ENCODE measurements around the gene NR1H4.
A peak's percentile ranks its signal among the peaks of the same experiment; 100 is the strongest.

Gene NR1H4

DNA sequence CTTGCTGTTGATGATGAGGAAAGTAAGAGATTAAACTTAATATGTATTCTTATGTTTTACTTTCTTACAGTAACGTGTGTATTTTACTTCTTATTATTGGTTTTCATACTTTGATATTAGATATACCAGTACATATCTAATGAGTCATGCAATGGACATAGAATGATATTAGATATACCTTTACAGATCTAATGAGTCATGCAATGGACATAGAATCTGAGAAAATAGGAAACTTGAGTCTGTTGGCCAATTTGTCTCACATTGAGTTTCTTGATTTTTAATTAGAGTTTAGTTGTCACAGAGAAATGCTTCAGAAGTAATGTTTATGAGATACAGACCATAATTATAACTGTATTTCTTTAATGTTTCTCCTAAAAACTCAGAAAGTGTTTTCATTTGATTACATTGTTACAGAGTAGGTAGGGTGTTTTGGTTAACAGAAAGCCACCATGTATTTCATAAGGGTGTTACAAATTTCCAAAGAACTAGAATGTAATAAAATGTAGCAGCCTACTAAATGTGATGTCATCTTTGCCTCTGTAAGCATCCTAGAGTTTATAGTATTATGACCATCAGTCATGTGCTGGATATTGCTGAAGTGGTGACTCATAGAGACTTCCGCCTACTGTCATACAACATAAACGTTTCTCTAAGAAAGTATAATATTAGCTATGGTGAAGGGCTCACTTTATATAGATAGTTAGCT is 102.8 kb downstream of the NR1H4 start (continued):
- TF ChIP-seq ZNF792 (tag by site-specific recombination; IDR thresholded peaks at IDR 0.05) (no peak), KLF16 (tag by site-specific recombination; IDR thresholded peaks at IDR 0.05) (no peak), ZNF626 (tag by site-specific recombination; IDR thresholded peaks at IDR 0.05) (no peak), ZNF133 (tag by site-specific recombination; IDR thresholded peaks at IDR 0.05) (no peak), SP7 (tag by site-specific recombination; IDR thresholded peaks at IDR 0.05) (peak; percentile 94), ZFP3 (tag by site-specific recombination; IDR thresholded peaks at IDR 0.05; ENCODE audit: low read depth) (no peak), ZNF350 (tag by site-specific recombination; IDR thresholded peaks at IDR 0.05) (no peak), PRDM1 (tag by site-specific recombination; IDR thresholded peaks at IDR 0.05) (no peak), GFI1B (tag by site-specific recombination; IDR thresholded peaks at IDR 0.05) (no peak), BCL11B (tag by site-specific recombination; IDR thresholded peaks at IDR 0.05; ENCODE audit: low read depth) (no peak), ZNF654 (tag by site-specific recombination; IDR thresholded peaks at IDR 0.05; ENCODE audit: low read depth) (no peak), ZNF175 (tag by site-specific recombination; IDR thresholded peaks at IDR 0.05) (no peak), ZNF19 (tag by site-specific recombination; IDR thresholded peaks at IDR 0.05; ENCODE audit: low read depth) (no peak), ZNF292 (tag by site-specific recombination; IDR thresholded peaks at IDR 0.05; ENCODE audit: borderline replicate concordance, low read depth) (no peak), KLF10 (tag by site-specific recombination; IDR thresholded peaks at IDR 0.05) (peak; percentile 55; the same call in 1 of the 2 replicates), ZNF670 (tag by site-specific recombination; IDR thresholded peaks at IDR 0.05; ENCODE audit: low read depth) (no peak), GLIS1 (tag by site-specific recombination; IDR thresholded peaks at IDR 0.05) (no peak), KLF8 (tag by site-specific recombination; IDR thresholded peaks at IDR 0.05) (0 out of 2 replicates have a peak, but pooled peaks have one; percentile 36), ZNF155 (tag by site-specific recombination; IDR thresholded peaks at IDR 0.05) (no peak), ZNF433 (tag by site-specific recombination; IDR thresholded peaks at IDR 0.05; ENCODE audit: low read depth) (no peak), ZBTB17 (tag by site-specific recombination; IDR thresholded peaks at IDR 0.05) (peak; percentile 55)
- TF ChIP-seq, protein P1, sequence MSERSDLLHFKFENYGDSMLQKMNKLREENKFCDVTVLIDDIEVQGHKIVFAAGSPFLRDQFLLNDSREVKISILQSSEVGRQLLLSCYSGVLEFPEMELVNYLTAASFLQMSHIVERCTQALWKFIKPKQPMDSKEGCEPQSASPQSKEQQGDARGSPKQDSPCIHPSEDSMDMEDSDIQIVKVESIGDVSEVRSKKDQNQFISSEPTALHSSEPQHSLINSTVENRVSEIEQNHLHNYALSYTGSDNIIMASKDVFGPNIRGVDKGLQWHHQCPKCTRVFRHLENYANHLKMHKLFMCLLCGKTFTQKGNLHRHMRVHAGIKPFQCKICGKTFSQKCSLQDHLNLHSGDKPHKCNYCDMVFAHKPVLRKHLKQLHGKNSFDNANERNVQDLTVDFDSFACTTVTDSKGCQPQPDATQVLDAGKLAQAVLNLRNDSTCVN (tag by site-specific recombination; optimal IDR thresholded peaks at IDR 0.05), result no peak
- TF ChIP-seq, protein P2, sequence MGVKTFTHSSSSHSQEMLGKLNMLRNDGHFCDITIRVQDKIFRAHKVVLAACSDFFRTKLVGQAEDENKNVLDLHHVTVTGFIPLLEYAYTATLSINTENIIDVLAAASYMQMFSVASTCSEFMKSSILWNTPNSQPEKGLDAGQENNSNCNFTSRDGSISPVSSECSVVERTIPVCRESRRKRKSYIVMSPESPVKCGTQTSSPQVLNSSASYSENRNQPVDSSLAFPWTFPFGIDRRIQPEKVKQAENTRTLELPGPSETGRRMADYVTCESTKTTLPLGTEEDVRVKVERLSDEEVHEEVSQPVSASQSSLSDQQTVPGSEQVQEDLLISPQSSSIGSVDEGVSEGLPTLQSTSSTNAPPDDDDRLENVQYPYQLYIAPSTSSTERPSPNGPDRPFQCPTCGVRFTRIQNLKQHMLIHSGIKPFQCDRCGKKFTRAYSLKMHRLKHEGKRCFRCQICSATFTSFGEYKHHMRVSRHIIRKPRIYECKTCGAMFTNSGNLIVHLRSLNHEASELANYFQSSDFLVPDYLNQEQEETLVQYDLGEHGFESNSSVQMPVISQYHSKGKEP (tag by site-specific recombination; IDR thresholded peaks at IDR 0.05), result no peak
- TF ChIP-seq, protein P3, sequence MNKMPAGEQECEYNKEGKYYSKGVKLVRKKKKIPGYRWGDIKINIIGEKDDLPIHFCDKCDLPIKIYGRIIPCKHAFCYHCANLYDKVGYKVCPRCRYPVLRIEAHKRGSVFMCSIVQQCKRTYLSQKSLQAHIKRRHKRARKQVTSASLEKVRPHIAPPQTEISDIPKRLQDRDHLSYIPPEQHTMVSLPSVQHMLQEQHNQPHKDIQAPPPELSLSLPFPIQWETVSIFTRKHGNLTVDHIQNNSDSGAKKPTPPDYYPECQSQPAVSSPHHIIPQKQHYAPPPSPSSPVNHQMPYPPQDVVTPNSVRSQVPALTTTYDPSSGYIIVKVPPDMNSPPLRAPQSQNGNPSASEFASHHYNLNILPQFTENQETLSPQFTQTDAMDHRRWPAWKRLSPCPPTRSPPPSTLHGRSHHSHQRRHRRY (tag by site-specific recombination; IDR thresholded peaks at IDR 0.05), result no peak
- TF ChIP-seq, protein P4, sequence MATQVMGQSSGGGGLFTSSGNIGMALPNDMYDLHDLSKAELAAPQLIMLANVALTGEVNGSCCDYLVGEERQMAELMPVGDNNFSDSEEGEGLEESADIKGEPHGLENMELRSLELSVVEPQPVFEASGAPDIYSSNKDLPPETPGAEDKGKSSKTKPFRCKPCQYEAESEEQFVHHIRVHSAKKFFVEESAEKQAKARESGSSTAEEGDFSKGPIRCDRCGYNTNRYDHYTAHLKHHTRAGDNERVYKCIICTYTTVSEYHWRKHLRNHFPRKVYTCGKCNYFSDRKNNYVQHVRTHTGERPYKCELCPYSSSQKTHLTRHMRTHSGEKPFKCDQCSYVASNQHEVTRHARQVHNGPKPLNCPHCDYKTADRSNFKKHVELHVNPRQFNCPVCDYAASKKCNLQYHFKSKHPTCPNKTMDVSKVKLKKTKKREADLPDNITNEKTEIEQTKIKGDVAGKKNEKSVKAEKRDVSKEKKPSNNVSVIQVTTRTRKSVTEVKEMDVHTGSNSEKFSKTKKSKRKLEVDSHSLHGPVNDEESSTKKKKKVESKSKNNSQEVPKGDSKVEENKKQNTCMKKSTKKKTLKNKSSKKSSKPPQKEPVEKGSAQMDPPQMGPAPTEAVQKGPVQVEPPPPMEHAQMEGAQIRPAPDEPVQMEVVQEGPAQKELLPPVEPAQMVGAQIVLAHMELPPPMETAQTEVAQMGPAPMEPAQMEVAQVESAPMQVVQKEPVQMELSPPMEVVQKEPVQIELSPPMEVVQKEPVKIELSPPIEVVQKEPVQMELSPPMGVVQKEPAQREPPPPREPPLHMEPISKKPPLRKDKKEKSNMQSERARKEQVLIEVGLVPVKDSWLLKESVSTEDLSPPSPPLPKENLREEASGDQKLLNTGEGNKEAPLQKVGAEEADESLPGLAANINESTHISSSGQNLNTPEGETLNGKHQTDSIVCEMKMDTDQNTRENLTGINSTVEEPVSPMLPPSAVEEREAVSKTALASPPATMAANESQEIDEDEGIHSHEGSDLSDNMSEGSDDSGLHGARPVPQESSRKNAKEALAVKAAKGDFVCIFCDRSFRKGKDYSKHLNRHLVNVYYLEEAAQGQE (tag by site-specific recombination; IDR thresholded peaks at IDR 0.05), result no peak
- TF ChIP-seq, protein P5, sequence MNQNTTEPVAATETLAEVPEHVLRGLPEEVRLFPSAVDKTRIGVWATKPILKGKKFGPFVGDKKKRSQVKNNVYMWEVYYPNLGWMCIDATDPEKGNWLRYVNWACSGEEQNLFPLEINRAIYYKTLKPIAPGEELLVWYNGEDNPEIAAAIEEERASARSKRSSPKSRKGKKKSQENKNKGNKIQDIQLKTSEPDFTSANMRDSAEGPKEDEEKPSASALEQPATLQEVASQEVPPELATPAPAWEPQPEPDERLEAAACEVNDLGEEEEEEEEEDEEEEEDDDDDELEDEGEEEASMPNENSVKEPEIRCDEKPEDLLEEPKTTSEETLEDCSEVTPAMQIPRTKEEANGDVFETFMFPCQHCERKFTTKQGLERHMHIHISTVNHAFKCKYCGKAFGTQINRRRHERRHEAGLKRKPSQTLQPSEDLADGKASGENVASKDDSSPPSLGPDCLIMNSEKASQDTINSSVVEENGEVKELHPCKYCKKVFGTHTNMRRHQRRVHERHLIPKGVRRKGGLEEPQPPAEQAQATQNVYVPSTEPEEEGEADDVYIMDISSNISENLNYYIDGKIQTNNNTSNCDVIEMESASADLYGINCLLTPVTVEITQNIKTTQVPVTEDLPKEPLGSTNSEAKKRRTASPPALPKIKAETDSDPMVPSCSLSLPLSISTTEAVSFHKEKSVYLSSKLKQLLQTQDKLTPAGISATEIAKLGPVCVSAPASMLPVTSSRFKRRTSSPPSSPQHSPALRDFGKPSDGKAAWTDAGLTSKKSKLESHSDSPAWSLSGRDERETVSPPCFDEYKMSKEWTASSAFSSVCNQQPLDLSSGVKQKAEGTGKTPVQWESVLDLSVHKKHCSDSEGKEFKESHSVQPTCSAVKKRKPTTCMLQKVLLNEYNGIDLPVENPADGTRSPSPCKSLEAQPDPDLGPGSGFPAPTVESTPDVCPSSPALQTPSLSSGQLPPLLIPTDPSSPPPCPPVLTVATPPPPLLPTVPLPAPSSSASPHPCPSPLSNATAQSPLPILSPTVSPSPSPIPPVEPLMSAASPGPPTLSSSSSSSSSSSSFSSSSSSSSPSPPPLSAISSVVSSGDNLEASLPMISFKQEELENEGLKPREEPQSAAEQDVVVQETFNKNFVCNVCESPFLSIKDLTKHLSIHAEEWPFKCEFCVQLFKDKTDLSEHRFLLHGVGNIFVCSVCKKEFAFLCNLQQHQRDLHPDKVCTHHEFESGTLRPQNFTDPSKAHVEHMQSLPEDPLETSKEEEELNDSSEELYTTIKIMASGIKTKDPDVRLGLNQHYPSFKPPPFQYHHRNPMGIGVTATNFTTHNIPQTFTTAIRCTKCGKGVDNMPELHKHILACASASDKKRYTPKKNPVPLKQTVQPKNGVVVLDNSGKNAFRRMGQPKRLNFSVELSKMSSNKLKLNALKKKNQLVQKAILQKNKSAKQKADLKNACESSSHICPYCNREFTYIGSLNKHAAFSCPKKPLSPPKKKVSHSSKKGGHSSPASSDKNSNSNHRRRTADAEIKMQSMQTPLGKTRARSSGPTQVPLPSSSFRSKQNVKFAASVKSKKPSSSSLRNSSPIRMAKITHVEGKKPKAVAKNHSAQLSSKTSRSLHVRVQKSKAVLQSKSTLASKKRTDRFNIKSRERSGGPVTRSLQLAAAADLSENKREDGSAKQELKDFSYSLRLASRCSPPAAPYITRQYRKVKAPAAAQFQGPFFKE (tag by site-specific recombination; IDR thresholded peaks at IDR 0.05; ENCODE audit: borderline replicate concordance), result no peak

Data from HEK293 (cell line).